LoVo (cell line): Measurements from ENCODE around the gene CDHR2.

Experiments
- DNase-seq: peaks from one replicate; pipeline ENCODE4 v3.0.0-alpha.2; 2016; ENCODE audit warnings: low spot score

CDHR2 gene

DNA sequence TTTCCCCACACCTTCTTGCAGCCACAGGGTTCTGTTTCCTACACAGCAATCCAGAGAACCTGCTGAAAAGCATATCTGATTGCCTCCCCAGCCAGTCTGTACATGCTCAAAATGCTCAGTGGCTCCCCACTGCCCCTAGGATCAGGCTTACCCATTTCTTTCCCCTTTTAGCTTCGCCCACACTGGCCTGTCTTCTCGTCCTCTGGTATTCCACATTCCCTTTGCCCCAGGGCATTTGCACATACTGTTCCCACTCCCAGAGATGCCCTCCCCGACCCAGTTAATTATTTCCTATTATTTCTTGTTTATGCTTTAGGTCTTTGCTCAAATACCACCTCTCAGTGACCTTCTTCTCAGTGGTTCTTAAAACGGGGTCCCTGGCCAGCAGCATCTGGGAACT, 91.5 kb downstream of the CDHR2 start:
- DNase-seq: no peak

DNA sequence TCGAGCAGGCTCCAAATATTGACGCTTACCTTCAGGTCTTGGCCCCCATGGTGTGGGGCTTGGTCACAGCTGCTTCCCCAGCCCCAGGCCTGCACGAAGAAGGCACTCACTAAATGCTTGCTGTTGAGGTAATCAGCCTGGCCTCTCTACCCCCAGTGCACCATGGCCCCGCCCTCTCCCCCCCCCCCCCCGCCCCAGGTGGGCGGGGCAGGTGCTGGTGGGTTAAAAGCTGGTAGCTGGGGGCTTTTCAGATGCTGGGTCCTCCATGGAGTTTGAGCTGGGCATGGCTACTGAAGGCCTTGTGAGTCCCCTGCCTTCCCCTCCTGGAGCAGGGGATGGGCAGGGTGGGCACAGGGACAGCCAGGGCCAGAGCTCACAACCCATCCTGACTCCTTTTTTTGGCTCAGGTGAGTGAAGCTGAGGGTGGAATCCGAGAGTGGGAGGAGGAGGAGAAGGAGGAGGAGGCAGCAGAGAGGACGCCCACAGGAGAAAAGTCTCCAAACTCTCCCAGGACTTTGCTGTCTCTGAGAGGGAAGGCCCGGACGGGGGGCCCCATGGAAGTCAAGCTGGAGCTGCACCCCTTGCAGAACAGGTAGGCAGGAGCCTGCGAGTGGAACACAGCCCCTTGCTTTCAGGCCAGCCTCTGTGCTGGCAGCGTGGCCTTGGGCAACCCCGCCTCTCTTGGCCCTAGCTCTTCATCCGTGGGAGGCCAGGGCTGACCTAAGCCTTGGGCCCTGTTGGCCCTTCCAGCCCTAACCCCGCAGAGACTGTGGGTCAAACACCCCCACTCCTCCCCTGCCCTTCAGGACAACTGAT, 93.7 kb downstream of the CDHR2 start:
- no peak for DNase-seq

DNA sequence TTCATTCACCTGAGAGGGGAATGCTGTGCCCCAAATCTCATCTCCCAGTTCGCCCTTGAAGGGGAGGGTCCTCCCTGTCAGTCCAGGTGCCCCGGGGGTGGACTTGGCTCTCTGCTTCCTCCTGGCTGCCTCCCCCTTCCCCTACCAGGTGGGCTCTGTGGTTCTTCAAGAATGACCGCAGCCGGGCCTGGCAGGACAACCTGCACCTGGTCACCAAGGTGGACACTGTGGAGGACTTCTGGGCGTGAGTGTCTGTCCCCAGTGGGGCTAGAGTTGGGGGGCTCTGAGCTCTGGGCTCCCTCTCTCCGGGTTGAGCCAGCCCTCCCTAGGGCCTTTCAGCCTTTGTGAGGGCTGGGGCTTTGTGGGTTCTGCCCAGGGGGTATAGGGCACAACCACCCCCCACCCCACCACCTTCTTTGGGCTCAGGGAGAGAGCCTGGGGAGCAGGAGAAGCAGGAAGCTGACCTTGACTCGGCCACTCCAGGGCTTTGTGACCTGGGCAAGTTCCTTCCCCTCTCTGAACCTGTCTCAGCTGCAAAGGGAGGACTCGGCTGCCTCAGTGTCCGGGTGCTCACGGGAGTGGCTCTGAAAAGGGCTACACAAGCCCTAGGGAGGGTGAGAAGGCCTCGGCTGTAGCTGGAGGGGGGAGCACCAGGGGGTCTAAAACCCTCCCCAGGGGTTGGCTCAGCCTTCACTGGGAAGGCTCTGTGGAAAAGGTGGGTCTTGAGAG, 94.5 kb downstream of the CDHR2 start:
- DNase-seq: no peak

DNA sequence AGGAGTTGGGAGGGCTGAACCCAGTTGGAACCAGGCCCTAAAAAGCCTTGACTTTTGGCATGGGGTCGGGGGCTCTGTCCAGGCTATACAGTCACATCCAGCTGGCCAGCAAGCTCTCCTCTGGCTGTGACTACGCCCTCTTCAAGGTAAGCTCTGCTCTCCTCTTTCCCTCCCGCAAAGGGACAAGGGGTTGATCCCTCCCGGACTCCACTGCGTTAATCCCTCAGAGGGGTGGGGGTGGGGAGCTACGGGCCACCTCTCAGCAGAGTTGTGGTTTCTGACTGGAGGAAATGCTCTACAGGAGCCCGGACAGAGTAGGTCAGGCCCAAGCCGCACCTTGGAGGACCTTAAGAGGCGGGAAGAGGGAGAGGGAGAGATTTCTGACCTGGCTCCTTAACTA, 95.2 kb downstream of the CDHR2 start:
- no peak for DNase-seq

DNA sequence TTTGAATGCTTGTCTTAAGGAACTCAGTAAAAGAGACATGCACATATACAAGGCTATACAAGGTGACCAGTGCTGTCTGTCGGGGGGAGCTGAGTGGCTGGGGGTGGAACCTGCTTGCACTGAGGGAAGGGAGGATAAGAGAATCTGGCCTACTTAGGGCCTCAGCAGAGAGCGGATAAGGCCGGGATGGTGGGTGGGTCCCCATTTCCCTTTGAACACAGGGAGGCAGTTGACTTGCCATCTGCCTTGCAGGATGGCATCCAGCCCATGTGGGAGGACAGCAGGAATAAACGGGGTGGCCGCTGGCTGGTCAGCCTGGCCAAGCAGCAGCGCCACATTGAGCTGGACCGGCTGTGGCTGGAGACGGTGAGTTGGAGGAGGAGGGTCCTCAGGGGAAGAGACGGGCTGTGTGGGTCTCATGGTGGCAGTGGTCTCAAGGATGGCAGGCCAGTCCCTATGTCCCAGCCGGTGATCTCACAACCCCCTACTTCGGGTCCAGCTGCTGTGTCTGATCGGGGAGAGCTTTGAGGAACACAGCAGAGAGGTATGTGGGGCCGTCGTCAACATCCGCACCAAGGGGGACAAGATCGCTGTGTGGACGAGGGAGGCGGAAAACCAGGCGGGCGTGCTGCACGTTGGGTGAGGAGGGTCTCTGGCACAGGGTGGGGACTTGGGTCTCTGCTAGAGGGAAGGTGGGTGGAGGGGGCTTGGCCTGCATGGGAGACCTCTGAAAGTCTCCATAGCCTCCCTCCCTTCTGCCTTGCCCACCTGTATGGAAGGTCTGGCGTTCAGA, 95.9 kb downstream of the CDHR2 start:
- DNase-seq: no peak
